Measurements from ENCODE around the gene GASK1A. TPM values are rescaled to one million over a fixed set of nuclear protein-coding genes. Genes with fewer than 3 reads are reported as not detected.

GASK1A gene
- total RNA-seq, 3 donors from 2014 or later: 1.2 to 10.0 (median 3.6) TPM

- TF ChIP-seq CTCF (IDR thresholded peaks at IDR 0.05): no peak
- DNase-seq (no peak), ATAC-seq (no peak)
- intact Hi-C loops (cut with DNase I, micrococcal nuclease): no loop called here
- Histone ChIP-seq H3K36me3 (ENCODE audit: low read depth) (no peaks in the 10 kb centered on the region), H3K4me3 (no peak overlapping the region), H3K4me1 (ENCODE audit: low read depth) (no peaks in the 10 kb centered on the region), H3K9me3 (no peaks in the 10 kb centered on the region)
Measured at GRCh38 chr3:43094851-43095250, 115.7 kb downstream of the GASK1A start.

GRCh38 chr3:43095370-43095769 lies 116.3 kb downstream of the GASK1A start:
- Histone ChIP-seq H3K36me3 (ENCODE audit: low read depth) (no peaks in the 10 kb centered on the region), H3K9me3 (no peaks in the 10 kb centered on the region), H3K4me1 (ENCODE audit: low read depth) (no peaks in the 10 kb centered on the region), H3K4me3 (no peak overlapping the region)
- DNase-seq (no peak), ATAC-seq (no peak)
- no peak for TF ChIP-seq CTCF (IDR thresholded peaks at IDR 0.05)
- intact Hi-C loops (cut with DNase I, micrococcal nuclease): no loop called here

GRCh38 chr3:43096761-43097160 lies 117.7 kb downstream of the GASK1A start:
- intact Hi-C loops (cut with DNase I, micrococcal nuclease): no loop called here
- no peaks in the 10 kb centered on the region for H3K36me3 ChIP-seq (ENCODE audit: low read depth)
- no peaks in the 10 kb centered on the region for H3K9me3 ChIP-seq
- DNase-seq (no peak), ATAC-seq (no peak)
- no peak overlapping the region for H3K4me3 ChIP-seq
- H3K4me1 ChIP-seq (ENCODE audit: low read depth): no peaks in the 10 kb centered on the region
- no peak for TF ChIP-seq CTCF (IDR thresholded peaks at IDR 0.05)

- intact Hi-C loops (cut with DNase I, micrococcal nuclease): no loop called here
Measured at GRCh38 chr3:43097400-43098080, 118.4 kb downstream of the GASK1A start.

GRCh38 chr3:43098761-43099160 lies 119.7 kb downstream of the GASK1A start:
- no peak for TF ChIP-seq CTCF (IDR thresholded peaks at IDR 0.05)
- H3K9me3 ChIP-seq: no peaks in the 10 kb centered on the region
- intact Hi-C loops (cut with DNase I, micrococcal nuclease): no loop called here
- H3K4me1 ChIP-seq (ENCODE audit: low read depth): no peaks in the 10 kb centered on the region
- ATAC-seq (no peak), DNase-seq (no peak)
- no peak overlapping the region for H3K4me3 ChIP-seq
- no peaks in the 10 kb centered on the region for H3K36me3 ChIP-seq (ENCODE audit: low read depth)

More at GRCh38 chr3:43097400-43098080, 118.4 kb downstream of the GASK1A start:
- Histone ChIP-seq H3K4me3 (no peak overlapping the region), H3K4me1 (ENCODE audit: low read depth) (no peaks in the 10 kb centered on the region), H3K9me3 (no peaks in the 10 kb centered on the region), H3K36me3 (ENCODE audit: low read depth) (no peaks in the 10 kb centered on the region)
- TF ChIP-seq CTCF (IDR thresholded peaks at IDR 0.05): no peak
- ATAC-seq (no peak), DNase-seq (no peak)
